Raji (cell line): Measurements from ENCODE around the gene UTP25.

Source experiments
- POLR2A ChIP-seq: IDR thresholded peaks from 2 replicates; pipeline ENCODE4 v1.6.1; 2011; ENCODE audit warnings: low read depth, low read length, control low read depth; ENCODE audit not compliant: insufficient read depth

The UTP25 gene

DNA sequence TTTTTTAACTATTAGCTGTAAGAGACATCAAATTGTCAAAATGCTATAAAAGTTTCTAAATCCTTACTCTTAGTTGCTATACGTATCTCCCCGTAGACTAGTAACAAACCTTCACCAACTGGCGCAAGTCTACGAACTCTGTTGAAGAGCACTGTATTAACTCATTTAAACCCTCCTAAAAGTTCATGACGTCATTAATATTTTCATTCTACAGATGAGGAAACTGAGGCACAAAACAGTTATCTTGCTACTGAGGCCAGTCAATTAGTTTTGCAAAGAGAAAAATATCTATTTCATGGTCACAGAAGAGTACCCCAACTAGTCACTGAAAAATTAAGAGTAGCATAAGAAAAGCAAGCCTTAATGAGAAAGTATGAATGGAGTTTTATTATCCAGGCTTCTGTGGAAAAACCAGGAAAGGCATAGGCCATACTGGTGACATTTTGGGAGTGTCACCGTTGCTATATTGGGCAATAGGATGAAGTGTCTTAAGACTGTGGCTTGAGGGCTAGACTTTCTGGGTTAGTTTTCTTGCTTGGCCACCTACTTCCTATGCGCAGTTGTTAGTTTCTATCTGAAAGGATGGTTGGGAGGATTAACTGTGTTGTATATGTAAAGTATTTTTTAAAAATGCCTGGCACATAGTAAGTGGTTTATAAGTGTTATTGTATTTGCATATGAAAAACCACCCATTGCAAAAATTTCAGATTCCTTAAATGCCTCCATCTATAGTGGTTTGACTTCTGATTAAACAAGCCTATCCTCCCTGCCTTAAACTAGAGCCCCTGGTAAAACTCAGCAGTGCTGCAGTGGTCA, 57.8 kb downstream of the UTP25 start:
- TF ChIP-seq POLR2A = no peak

DNA sequence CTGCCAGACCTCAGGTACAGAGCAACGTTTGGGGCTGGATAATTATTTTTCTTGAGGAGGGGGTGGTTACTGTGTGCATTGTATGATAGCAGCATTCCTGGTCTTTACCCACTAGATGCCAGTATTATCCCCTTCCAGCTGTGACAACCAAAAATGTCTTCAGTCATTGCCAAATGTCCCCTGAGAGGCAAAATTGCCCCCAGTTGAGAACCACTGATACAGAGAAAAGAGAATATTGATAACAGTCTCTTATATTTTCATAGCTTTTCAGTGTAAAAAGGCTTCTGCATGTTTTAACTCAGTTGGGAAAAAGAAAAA, 58.4 kb downstream of the UTP25 start:
- no peak for TF ChIP-seq POLR2A

DNA sequence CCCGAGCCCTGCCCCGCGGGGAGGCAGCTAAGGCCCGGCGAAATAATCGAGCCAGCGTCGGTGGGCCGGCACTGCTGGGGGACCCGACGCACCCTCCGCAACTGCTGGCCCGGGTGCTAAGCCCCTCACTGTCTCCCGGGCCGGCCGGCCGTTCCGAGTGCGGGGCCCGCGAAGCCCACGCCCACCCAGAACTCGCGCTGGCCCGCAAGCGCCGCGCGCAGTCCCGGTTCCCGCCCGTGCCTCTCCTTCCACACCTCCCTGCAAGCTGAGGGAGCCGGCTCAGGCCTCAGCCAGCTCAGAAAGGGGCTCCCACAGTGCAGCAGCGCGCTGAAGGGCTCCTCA, 61.3 kb downstream of the UTP25 start:
- no peak for TF ChIP-seq POLR2A

DNA sequence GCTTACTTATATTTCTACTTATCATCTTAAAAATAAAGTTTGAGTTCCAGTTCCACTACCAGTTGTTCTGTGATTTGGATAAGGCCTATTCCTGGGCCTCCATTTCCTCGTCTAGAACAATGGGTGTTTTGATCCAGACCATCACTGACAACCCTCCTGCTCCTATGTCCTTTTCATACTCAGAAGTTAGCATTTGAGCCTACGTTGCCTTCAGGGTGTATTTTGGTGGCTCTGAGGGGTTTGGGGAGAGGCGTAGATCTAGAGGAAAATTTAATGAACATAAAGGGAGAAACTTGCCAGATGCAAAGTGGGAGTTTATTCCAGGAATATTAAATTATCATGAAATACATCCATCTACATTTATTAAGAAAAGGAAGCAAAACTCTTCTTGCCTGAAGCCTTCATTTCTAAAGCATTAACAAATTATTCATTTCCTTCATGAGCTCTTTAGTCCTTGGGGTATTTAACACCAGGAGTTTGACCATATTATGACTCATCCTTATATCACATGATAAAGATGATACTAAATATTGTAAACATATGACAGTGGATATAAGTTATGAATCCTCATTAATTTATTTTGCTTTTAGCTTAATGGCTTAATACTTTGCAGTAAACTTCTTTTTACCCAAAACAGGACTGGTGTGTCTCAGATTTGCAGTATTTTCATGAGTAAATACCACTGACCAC, 63.0 kb downstream of the UTP25 start:
- TF ChIP-seq POLR2A = no peak

DNA sequence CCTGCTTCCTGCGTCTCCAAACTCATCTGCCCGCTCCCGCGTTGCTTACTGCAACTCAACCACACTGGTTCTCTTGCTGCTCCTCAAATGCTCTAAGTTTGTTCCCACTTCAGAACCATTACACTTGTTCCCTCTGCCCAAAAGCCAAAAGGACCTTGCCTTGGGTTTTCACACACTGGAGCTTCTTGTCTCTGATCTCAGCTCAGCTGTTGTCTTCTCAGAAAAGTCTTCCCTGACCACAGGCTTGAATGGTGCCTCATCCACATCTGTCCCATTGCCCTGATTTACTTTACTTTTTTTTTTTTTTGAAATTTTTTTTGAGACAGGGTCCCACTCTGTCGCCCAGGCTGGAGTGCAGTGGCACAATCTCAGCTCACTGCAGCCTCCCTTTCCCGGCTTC, 66.0 kb downstream of the UTP25 start:
- TF ChIP-seq POLR2A = no peak

DNA sequence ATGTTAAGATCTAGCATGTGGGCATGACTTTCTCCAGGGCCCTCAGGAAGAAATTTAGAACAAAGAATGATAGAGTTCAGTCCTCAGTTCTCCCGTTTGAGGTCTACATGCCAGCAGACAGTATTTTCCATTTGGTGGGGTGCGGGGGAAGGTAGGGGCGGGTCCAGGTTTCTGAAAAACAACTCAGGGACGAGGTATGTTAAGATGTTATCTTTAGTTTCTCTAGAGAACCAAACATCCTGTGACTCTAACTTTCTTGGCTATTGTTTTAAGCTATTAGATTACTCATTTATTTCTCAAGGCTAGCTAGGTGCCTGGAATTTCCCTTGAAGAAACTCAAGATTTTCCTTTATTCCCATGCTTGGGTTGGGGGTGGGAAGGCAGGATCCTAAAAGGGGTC, 67.9 kb downstream of the UTP25 start:
- TF ChIP-seq POLR2A = no peak

DNA sequence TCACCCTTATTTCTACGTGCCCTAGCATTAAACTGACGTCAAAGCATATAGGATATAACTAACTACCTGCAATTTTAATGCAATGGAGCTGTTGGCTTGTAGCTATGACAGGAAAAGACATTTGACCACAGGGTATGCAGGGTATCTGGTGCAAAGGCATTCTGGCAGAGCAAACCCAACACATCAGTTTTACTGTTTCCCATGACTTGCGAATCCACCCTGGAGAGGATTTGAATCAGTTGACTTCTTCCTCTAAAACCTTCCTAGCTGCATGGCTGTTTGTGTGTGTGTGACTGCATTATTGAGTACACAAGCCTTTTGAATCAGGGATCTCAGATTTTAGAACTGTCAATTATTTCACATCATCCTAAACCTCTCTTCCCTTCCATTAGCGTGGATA, 68.6 kb downstream of the UTP25 start:
- no peak for TF ChIP-seq POLR2A

DNA sequence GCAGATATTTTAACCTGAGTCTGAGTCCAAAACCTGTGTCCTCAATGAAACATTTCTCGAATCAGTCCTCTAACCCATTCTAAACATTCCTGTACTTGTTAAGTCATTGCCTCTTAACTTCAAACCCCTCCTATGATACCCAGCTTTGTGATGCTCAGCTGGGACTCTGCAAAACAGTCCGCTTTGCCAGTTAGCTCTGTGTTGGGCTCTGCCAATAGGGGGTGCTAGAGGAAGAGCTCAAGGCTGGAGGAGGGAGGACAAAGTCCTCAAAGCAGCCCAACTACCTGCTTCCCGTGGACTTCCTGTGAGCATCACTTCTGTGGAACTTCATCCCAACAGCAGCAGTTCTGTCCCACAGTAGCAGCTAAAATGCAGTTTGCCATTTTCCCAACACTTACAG, 72.2 kb downstream of the UTP25 start:
- TF ChIP-seq POLR2A = no peak

DNA sequence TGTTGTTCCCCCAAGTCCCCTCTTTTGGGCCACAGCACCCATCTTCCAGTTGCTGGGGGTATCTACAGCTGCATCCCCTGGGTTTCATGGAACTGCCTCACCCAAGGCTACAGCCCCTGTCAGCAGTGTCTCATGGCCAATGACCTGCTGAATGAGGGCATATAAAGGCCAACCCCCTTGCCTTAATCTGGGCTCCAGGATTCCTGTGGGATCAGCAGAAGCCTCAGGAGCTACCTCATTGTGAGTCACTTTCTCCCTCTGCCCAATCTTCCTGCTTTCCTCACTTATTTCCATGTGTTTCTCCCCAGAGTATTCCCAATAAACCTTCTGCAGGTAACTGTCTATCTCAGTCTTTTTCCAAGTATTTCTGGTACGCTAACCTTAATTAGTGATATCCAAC, 73.0 kb downstream of the UTP25 start:
- TF ChIP-seq POLR2A = no peak

DNA sequence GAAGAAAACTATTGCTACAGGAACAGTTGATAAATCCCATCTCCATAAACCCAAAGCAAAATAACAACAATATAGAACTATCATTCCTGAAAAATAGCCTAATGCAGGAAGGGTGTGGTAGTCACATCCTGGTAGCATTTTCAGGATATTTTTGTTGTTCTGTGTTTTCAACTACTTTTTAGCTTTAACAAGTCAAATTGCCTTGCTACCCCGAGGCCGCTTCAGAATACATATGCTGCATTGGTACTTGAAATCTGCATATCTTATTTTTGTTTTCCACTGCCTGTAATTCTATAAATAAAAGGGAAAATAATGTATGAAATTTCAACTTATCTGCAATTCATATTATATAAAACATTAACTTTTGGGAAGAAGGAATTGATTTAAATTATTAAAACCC, 73.4 kb downstream of the UTP25 start:
- TF ChIP-seq POLR2A = no peak
